Measurements from ENCODE around the gene MYH11.

GRCh38 chr16:15690296-15690695 lies 166.5 kb downstream of the MYH11 start:
- no peak for TF ChIP-seq CTCF (conservative IDR thresholded peaks at IDR 0.05 in 1 of 2, IDR thresholded peaks at IDR 0.05 in 1 of 2; ENCODE audit: extremely low read depth in 1 of 2, insufficient read depth in 1 of 2, low read depth in 1 of 2, low read length in 2 of 2)
- no peak for TF ChIP-seq EZH2 (IDR thresholded peaks at IDR 0.05; ENCODE audit: borderline replicate concordance, low read length)

Data from mammary epithelial cell (primary cell).